Fibroblast of villous mesenchyme (primary cell): ENCODE results near the gene DPPA5. TPM values are rescaled to one million over a fixed set of nuclear protein-coding genes. Genes with fewer than 3 reads are reported as not detected.
"Not testable (repeated sequence)": the region's sequence is repeated elsewhere in the genome, so short reads cannot be mapped to it uniquely, and the experiment has no call there.

ENCODE experiments used
- DNase-seq: peaks from one replicate; pipeline ENCODE4 v3.0.0-alpha.2; 2010; ENCODE audit warnings: low read depth
- H3K4me3 ChIP-seq: 2 replicates; pipeline ENCODE4 v1.5.1; 2011; ENCODE audit warnings: low read depth, mild to moderate bottlenecking, low read length
- total RNA-seq: library from RNA; depleted of rRNA; stranded (reverse); fragments of >200 nt; gene quantifications from 2 replicates; pipeline ENCODE4 v1.2.3, GENCODE V29; 2012
- TF ChIP-seq, protein P1 (sequence below): IDR thresholded peaks from 2 replicates; pipeline ENCODE4 v1.5.1; 2012; ENCODE audit warnings: low read depth, mild to moderate bottlenecking, low read length; ENCODE audit not compliant: insufficient read depth

DPPA5 gene, protein sequence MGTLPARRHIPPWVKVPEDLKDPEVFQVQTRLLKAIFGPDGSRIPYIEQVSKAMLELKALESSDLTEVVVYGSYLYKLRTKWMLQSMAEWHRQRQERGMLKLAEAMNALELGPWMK
- not detected in 2 replicates for total RNA-seq

DNA sequence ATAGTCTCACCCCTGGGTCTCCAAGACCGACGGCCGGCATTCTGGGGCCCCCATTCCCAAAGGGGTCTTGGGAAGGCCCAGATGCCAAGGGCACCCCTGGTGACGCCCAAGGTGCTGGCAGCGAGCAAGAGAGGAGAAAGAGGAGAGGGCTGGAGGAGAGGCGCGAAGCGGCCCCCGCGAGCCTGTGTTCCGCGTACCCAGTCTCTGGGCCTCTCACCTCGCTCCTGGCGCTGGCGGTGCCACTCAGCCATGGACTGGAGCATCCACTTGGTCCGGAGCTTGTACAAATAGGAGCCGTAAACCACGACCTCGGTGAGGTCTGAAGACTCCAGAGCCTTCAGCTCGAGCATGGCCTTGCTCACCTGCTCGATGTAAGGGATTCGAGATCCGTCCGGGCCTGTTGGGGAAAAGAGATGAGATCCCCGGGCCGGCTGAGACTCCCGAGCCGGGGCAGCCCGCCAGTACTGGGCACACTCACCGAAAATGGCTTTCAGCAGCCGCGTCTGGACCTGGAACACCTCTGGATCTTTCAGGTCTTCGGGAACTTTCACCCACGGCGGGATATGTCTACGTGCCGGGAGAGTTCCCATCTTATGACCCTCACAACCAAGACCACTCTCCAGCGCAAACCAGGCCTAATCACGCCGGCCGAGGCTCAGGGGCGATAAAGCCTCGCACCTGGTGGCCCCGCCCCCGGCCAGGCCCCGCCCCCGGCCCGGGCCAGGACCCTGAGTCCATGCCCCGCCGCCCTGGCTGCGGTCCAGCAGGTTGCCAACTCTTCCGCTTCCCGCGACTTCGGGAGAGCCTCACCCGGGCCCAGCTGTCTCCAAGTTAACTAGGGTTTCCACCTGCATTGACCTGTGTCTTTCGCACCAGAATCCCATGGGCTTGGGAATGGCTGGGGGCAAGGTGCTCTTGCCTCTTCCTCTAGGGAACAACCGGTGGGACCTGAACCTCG is at the start of gene DPPA5:
DPPA5 (minus strand) TSS at position 641 of the 958 bp plus-strand sequence; CDS start at position 590, 51 bp downstream.
- H3K4me3 ChIP-seq = no peak within 1 kb of the TSS
- TF ChIP-seq, protein P1, sequence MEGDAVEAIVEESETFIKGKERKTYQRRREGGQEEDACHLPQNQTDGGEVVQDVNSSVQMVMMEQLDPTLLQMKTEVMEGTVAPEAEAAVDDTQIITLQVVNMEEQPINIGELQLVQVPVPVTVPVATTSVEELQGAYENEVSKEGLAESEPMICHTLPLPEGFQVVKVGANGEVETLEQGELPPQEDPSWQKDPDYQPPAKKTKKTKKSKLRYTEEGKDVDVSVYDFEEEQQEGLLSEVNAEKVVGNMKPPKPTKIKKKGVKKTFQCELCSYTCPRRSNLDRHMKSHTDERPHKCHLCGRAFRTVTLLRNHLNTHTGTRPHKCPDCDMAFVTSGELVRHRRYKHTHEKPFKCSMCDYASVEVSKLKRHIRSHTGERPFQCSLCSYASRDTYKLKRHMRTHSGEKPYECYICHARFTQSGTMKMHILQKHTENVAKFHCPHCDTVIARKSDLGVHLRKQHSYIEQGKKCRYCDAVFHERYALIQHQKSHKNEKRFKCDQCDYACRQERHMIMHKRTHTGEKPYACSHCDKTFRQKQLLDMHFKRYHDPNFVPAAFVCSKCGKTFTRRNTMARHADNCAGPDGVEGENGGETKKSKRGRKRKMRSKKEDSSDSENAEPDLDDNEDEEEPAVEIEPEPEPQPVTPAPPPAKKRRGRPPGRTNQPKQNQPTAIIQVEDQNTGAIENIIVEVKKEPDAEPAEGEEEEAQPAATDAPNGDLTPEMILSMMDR = no peak
- no peak for DNase-seq

DNA sequence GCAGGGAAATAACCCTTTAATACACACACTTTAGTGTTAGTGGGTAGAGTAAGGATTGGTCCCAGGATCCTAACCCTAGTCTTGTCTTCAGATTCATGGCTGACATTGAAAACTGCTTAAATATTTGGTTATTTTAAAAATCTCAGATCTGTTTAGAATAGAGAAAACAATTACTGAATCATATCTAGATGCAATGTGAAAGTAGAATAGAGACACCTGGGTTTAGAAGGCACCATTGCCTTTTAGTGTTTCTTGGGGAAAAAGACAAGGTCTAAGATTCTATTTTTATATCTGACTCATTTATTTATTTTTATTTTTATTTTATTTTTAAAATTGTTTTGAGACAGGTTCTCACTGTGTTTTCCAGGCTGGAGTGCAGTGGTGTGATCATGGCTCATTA is 46.6 kb upstream of the DPPA5 start:
- H3K4me3 ChIP-seq = no peak overlapping the region

DNA sequence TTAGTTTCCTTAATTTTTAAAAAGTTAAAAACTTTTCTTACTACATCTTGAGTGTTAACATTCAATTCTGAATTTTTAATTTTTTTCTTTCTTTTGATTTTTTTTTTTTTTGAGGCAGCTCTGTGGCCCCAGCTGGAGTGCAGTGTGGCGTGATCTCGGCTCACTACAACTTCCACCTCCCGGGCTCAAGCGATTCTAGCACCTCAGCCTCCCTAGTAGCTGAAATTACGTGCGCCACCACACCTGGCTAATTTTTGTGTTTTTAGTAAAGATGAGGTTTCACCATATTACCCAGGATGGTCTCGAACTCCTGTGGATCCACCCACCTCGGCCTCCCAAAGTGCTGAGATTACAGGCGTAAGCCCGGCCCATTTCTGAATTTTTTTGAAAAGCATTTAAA is 41.8 kb upstream of the DPPA5 start:
- DNase-seq = no peak
- TF ChIP-seq, protein P1 = no peak

More for the DNA sequence above, 46.6 kb upstream of the DPPA5 start:
- TF ChIP-seq, protein P1 = no peak
- DNase-seq = no peak

DNA sequence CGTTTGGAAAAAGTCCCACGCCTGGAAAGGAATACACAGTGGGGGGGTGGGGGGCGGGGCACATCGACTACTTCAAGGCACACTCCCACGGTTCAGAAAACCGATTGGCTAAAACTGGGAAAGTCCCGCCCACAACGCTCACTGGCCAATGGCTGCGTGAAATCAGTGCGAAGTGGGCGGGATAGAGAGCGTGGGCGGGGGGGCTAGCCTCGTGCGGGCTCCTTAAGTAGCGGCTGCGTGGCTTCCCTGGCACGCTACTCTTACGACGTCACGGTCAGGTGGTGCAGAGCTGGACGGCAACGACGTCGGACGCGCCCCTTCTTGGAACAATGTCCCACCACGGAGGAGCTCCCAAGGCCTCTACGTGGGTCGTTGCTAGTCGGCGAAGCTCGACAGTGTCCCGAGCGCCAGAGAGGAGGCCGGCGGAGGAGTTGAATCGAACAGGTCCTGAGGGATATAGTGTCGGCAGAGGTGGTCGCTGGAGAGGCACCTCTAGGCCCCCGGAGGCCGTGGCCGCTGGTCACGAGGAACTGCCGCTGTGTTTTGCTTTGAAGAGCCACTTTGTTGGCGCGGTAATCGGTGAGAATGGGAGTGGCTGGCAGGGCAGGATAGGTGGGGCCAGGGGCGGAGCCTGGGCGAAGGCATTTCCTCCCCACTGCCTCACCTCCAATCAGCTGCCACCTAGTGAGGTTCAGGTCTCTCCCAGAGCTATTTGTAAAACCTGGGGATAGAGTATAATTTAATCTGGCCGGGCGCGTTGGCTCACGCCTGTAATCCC is 40.7 kb upstream of the DPPA5 start, which contains the start of gene DDX43:
DDX43 (plus strand) TSS at position 252 of the 778 bp plus-strand sequence; CDS start at position 330, 78 bp downstream.
- peak; percentile 97 for DNase-seq
- TF ChIP-seq, protein P1 = no peak
- peak within 1 kb of the TSS; percentile 69 for H3K4me3 ChIP-seq

More for the DNA sequence above, 41.8 kb upstream of the DPPA5 start:
- peak overlapping the region; percentile 69 for H3K4me3 ChIP-seq

DNA sequence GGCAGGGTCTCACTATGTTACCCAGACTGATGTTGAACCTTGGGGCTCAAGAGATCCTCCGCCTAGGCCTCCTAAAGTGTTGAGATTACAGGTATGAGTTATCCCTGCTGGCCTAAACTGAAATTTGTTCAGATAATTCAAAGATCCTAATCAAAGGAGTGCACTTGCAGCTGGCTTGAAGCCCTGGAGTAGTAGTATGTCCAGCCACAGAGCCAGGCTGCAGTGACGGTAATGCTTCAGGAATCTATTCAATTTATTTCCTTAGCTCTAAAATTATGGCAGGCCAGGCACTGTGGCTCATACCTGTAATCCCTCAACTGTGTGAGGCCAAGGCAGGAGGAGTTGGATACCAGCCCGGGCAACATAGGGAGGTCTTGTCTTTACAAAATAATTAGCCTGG is 39.2 kb upstream of the DPPA5 start:
- TF ChIP-seq, protein P1 = no peak
- no peak for DNase-seq

DNA sequence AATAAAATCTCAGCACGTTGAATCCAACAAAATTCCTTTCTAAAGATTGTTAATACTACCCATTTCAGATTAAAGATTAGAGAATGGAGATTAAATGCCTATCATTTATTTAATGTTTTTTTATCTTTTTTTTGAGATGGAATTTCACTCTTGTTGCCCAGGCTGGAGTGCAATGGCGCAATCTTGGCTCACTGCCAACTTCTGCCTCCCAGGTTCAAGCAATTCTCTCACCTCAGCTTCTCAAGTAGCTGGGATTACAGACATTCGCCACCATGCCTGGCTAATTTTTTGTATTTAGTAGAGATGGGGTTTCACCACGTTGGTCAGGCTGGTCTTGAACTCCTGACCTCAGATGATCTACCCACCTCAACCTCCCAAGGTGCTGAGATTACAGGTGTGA is 38.1 kb upstream of the DPPA5 start:
- not testable (repeated sequence) for H3K4me3 ChIP-seq, DNase-seq

More for the DNA sequence above, 39.2 kb upstream of the DPPA5 start:
- no peak overlapping the region for H3K4me3 ChIP-seq
